Nucleus accumbens (tissue), 56 donors: ENCODE results near the gene NFYB.
A peak's percentile ranks its signal among the peaks of the same experiment; 100 is the strongest.
"Not testable (repeated sequence)": the region's sequence is repeated elsewhere in the genome, so short reads cannot be mapped to it uniquely, and the experiment has no call there.

Experiments
- DNase-seq, 56 donors: peaks; one replicate each; lab custom pipeline; 2025; lab: John Stamatoyannopoulos, UW

Gene NFYB

DNA sequence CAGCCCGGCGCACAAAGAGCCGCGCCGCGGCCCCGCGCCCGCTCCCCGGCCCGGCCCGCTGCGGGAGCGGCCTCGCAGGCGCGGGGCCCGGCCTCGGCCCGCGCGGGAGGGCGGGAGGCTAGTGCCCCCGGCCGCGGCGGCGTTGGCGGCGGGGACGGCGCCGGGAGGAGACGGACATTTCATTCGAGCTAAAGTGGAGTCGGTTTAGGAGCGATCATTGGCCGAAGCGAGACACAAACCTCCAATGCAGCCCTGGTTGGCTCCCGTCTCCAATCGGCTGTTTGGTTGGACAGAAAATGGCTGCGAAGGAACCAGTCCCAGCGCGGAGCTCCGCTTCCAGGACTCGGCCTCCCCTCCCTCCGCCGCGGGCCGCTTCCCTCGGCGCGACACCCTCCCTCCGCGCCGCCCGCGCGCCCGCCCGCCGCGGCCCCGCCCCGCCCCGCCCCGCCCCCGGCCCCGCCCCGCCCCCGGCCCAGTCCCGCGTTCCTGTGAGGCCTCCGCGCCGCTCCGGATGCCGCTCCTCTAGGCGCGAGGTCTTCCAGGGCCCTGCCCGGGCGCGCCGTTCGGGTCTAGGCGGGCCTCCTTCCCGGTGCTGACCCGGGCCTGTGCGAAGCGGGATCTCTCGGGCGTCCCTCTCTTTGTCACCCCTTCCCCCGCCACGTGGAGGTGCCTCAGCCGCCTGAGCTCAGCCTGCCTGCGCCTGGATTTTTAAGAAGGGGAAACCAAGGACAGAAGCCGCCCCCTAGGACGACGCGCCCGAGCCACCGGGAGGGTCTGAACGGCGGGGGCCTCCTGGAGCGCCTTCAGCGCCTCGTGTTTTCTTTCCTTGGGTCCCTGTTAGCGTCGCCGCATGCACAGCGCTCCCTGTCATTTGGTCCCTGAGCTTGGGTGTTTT lies at the start of gene NFYB:
TSS of gene NFYB (minus strand) at position 309 of the 895 bp plus-strand sequence. CDS start 2,757 bp downstream, outside the sequence.
- peak in 55 of 56 donors; percentile 54 to 97 (median 91) for DNase-seq

DNA sequence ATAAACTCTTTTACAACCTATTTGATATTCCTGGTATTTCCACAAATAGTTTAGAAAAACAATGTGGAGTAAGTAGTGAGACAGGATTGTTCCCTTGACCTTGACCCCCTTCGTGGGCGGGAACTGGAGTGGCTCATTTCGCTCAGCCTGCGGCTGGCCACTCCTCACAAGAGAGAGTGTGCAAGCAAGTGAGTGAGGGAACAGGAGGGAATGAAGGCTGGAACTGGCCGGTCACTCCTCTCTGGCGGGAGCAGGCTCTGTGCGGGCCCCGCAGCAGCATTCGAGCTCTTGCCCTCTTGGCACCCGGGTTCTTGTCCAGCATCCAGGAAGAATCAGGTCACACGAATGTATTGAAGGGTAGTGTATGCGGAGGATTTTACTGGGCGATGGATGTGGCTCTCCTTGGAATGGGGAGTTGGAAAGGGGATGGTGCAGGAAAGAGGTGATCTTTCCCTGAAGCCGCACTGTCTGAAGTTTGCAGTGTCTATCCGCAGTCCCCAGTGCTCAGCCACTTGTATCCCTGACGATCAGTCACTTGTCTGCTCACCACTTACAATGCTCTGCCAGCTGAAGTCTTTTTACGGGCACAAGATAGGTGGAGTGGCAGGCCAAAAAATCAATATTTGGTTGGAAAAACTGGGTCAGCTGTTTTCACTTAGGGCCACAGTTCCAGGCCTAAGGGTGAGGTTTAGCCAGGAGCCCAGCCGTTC lies 49.6 kb upstream of the NFYB start:
- no peak for DNase-seq

DNA sequence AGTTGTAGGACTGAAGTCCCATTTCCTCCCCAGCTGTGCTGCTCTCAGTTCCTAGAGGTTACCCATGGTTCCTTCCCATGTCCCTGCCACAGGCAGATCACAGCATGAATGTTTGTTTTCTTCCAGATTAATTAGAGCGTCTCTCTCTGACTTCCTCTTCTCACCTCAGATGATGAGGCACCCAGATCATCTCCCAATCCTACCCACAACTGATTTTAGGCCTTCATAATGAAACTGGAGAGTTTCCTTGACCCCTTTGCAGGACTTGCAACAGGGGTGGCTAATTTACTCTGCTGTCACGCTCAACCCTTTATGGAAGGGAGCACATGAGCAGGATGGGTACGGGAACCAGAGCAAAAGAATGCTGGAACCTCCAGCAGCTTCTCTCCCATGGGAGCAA lies 45.4 kb upstream of the NFYB start:
- DNase-seq = no peak

DNA sequence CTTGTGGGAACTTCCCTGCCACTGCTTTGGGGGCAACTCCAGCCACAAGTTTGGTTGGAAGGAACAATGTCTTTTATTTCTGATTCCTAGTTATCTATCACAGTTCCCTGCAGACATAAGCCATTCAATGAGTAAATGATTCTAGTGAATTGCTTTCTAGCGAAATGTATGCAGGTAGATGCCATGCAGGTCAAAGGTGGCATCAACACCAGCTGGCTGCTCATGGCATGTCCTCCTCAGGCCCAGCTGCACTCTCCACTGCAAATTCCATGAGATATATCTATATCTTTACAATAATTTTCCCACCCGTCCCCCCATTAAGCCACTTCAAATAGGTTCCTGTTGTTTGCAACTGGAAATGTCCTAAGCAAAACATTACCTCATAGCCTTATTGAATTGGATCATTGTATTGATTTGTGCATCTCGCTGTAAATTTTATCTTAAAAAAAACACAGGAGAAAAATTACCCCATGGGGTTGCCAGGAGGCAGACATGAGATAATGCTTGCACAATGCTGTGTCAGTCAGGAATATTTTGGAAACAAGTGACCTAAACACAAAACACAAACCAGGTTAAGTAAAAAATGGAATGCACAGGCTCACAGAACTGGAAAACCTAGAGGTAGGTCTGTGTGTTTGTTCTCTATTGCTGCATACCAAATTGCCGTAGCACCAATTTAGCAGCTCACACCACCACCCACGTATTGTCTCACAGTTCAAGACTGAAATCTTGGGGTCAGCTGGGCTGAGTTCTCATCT lies 44.8 kb upstream of the NFYB start:
- no peak for DNase-seq

DNA sequence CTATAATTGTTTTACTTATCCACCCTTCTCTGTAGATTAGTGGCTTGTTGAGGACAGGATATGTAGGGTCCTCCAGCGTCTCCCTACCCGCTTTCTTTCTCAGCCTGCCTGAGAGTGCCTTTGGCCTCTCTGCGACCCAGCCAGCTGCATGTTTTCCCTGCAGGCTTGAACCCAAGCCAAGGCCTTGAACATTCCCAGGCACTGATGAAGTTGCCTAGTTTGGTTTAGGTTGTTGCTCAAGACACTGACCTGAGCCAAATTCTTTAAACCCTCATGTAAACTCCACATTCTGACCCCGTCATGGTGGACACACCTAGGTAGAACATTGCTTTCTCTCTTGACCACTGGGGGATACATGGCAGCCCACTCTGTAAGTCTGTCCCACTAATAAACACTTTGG lies 44.1 kb upstream of the NFYB start:
- DNase-seq = no peak

DNA sequence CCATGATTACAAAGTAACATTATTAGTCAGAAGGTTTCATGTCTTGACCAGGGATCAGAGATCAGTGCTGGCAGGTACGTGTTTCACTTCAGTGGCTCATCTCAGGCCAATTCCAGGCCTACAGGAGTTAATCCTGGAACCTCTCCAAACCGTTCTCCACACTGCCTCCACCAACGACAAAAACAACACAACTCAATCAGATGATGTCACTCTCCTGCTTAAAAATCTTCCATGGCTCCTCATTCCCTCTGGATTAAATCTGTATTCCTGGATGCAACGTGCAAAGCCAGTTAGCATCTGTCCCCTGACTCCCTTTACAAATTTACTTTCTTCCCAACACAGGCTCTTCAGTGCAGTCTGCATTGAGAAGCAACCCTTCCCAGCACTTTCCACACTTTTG lies 43.3 kb upstream of the NFYB start:
- no peak for DNase-seq

DNA sequence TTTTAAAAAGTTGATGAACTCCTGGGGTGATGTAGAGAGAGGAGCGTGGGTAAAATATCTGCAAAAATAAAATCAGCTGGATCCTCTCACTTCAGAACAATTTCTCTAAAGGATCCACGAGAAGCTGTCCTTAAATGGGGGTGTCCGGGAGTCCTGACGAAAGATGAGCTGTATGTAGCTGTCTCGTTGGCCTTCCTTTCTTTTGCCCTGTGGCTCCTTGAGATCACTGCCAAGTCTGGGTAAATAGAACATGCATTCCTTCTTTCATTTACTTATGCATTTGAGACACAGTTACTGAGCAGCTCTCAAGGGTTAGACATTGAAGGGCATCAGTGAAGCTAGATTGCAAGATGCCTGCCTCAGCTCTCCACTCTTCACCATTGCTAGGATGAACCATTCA lies 42.4 kb upstream of the NFYB start:
- DNase-seq = no peak

DNA sequence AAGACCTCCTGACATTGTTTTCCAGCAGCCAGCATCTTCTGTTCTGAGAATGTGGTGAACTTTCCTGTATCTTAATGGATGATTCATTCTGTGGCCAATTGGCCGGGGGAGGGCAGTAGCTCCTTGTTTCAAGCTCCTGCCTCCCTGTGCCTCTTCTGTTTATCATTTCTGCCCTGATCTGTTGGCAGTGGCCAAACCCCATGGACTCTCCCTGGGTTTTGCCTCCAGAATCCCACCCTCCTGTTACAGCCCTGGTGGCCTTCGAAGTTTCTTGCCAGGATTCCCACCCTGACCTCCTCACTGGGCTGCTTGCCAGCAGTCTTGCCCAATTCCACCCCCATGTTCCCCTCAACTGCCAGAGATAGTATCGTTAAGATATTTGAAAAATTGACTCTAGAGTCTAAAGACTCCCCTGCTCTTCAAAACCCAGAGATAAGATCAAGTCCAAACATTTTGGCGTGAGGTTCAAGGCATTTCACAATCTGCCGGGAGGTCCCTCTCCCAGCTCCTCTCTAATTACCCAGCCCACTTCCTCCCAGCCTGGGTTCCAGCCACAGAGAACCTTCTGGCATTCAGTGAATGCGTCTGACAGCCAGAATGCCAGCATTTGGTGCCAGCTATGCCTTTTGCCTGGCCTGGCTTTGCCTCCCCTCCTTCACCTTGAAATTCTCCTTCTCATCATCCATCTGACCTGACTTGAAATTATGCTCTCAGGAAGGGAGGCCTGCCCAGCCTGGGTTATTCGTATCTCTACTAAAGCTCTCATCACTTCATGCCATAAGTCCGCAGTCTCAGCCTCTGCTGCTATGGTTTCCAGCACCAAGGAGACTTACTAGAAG lies 39.9 kb upstream of the NFYB start:
- no peak for DNase-seq

DNA sequence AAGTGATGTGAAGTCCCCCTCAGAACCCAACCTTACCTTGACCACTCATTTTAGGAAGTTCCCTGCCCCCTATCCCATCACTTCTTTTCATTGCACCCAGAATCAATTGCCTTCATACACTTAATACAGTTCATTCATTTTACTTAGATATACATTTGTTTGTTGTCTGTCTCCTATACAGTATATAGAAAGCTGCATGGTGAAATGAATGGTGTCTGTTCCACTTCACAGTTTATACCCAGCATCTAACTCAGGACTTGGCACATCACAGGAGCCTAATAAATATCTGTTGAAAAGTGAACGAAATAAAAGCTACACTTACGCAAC lies 39.3 kb upstream of the NFYB start:
- DNase-seq = no peak

DNA sequence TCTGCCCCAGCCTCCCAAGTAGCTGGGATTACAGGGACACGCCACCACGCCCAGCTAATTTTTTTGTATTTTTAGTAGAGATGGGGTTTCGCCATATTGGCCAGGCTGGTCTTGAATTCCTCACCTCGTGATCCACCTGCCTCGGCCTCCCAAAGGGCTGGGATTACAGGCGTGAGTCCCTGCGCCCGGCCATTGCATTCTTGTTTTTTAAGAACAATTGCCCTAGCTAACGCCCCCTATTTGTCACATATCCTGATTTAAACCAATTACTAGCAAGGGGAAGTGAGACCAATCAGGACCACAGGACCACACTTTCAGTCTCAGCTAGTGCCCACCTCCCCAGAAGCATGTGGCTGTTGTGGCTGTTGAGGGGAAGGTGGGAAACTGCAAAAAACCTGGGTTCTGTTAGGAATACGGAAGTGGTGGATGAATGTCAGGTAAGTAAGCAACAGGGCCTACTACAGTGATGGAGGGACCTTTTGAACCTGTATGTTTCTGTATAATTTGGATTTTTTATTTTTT lies 37.8 kb upstream of the NFYB start:
- DNase-seq = no peak

DNA sequence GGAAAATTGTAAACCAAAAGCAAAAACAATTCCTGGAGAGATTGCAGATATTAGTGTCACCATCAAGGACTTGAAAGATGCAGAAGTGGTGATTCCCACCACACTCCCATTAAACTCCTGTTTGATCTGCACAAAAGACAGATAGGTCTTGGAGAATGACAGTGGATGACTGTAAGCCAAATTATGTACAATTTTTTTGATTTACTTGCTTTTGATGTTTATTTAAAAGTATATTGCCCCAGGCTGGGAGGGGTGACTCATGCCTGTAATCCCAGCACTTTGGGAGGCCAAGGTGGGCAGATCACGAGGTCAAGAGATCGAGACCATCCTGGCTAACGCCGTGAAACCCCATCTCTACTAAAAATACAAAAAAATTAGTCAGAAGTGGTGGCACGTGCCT lies 35.8 kb upstream of the NFYB start:
- not testable (repeated sequence) for DNase-seq

DNA sequence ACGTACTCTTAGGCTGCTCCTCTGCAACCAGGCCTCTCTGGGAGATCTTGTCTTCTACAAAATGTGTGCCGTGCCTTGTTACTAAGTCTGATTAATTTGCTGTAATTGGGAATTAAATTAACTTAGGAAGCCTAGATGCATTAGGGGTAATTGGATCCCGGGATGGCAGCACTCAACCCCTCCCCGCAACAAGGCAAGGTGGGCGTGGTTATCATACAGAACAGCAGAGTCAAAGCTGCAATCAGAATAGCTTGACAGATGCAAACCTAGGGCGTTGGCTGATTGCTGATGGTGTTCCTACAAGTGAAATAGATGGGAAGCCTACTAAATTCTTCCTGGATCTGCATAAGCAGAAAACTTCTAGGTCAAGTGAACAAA lies 34.5 kb upstream of the NFYB start:
- DNase-seq = no peak

DNA sequence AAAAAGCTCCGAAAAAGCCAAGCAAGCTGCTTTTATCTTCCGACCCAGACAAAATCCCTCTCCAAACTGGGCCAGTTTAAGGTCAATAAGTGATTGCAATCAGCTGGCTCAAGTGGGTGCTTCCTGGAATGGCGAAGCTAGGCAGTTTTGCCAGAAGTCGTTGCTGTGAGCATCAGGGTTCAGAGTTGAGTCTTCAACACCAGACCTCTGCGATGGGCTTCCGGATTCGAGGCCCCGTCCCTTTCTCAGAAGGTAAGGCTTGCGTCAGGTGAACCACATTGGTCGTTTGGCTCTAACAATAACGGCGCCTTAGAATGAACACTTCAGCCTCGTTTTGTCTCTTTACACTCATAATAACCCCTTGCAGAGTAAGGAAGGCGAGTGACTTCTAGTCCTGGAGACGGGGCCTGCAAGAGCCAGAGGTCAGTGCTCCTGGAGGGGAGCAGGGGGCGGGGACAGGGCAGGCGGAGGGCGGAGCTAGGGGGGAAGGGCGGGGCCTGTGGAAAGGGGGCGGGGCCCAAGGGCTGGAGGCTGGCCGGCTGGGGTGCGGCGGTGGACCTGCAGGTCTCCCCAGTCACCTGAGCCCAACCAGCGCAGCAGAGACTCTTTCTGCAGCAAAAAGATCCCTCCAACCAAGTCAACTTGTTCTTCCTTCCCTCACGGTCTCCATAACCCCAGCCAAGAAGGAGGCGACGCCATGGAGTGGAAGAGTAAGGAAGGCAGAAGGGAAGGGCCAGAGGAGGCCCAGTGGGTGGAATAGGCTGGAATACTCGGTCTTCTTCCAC lies 34.0 kb upstream of the NFYB start:
- DNase-seq = no peak

DNA sequence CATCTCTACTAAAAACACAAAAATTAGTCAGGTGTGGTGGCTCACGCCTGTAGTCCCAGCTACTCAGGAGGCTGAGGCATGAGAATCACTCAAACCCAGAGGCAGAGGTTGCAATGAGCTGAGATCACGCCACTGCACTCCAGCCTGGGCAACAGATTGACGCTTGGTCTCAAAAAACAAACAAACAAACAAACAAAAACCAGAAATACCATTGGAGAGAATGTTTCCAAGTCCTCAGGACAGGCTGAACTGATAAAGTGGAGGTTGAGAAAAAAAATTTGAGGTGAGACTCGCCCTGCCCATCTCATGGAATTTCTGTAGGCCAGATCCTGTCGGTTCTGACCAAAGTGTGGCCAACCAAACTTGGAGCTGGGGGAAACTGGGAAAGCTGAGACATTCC lies 30.6 kb upstream of the NFYB start:
- DNase-seq = no peak

DNA sequence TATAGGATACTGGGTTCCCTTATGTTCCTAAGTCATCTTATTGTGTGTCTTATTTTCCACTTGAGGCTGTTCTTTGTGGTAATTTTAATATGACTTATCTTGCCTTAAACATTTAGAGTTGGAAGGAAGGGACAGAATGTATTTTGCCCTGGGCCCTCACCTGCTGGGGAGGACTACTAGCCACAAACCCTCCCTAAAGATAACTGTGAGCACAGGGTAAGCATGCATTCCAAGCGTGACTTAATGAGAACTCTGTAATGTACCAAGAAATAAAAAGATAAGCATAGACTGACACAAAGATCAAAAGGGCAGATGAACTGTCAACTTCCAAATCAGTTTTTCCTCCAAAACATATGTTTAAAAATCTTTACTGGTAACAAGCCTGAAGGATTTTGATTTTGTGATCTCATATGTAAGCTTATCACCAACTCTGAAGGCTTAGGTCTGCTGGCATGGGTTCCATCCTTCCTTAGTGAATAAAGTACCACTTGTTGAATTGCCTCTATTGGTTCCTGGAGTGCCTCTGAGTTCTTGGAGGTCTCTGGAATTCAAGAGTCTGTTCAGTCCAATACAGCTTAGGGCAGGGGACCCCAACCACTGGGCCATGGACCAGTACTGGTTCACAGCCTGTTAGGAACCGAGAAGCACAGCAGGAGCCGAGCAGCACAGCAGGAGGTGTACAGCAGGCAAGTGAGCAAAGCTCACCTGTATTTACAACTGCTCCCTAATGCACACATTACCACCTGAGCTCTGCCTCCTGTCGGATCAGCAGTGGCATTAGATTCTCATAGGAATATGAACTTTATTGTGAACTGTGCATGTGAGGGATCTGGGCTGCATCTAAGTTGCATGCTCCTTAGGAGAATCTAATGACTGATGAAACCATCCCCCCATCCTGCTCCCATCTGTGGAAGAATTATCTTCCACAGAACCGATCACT lies 29.8 kb upstream of the NFYB start:
- DNase-seq = no peak

DNA sequence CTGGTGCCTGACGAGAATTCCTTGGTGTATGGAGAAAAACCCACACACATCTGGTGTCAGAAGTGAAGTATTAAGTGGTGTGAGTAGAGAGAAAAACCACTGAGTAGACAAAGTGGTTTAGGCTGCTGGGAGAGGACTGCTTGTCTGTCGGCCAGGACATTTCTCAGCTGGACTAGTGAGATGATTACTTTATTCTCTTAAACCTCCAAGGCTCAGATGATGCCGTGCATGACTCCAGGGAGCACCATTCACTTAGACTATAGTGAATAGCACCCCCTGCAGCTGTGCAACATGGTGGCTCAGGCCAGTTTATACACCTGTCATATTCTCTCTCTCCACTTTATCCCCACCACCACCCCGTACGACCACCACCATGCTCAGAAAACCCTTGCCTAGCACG lies 28.5 kb upstream of the NFYB start:
- no peak for DNase-seq

DNA sequence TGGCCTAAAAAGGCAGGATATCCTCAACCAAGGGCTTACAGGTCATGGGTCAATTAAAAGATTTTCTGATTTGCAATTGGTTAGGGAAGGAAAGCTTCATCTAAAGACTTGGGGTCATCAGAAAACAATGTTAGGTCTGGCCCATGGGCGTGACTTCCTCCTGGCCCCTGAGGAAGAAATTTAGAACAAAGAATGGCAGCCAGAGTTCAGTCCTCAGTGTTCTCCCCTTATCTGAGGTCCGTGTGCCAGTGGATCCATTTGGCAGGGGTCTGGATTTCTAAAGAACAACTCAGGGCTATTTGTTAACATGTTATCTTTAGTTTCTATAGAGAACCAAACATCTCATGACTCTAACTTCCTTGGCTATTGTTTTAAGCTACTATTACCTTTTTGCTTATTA lies 27.8 kb upstream of the NFYB start:
- no peak for DNase-seq

DNA sequence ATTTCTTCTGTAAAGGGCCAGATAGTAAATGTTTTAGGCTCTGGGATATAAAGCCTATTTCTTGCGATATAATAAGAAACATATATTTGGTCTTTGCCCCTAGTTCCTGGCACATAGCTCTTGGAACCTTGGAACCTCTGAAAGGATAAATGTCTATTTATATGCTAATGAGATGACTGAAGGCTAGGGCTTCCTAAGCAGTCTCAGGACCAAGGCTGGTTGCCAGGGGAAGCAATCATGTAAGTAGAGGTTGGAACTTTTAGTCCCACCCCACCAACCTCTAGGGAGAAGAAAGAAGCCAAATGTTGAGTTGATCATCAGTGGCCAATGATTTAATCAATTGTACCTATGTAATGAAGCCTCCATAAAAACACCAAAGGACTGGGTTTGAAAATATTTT lies 26.6 kb upstream of the NFYB start:
- DNase-seq = no peak
